ENCODE results near the gene PABPN1L.

The PABPN1L gene

GRCh38 chr16:88884569-88885271, 18.3 kb upstream of the PABPN1L start:
- TF ChIP-seq CTCF (IDR thresholded peaks at IDR 0.05; ENCODE audit: poor library complexity, severe bottlenecking): no peak
- no peak overlapping the region for H3K27ac ChIP-seq (ENCODE audit: poor library complexity, severe bottlenecking)
- H3K27me3 ChIP-seq (ENCODE audit: insufficient read depth, poor library complexity, severe bottlenecking): peaks cover 9% of the 10 kb centered on the region

GRCh38 chr16:88883946-88884345, 17.5 kb upstream of the PABPN1L start:
- H3K27ac ChIP-seq (ENCODE audit: poor library complexity, severe bottlenecking): no peak overlapping the region
- no peaks in the 10 kb centered on the region for H3K9me3 ChIP-seq (ENCODE audit: severe bottlenecking)
- DNase-seq (ENCODE audit: low spot score) (no peak), ATAC-seq (ENCODE audit: low read depth) (no peak)
- H3K4me1 ChIP-seq (ENCODE audit: insufficient read depth, poor library complexity, severe bottlenecking): peaks cover 2% of the 10 kb centered on the region
- TF ChIP-seq CTCF (IDR thresholded peaks at IDR 0.05; ENCODE audit: poor library complexity, severe bottlenecking): no peak
- H3K4me3 ChIP-seq (ENCODE audit: severe bottlenecking): no peak overlapping the region
- H3K36me3 ChIP-seq (ENCODE audit: low read depth): no peaks in the 10 kb centered on the region
- H3K27me3 ChIP-seq (ENCODE audit: insufficient read depth, poor library complexity, severe bottlenecking): peaks cover 9% of the 10 kb centered on the region

More at GRCh38 chr16:88884569-88885271, 18.3 kb upstream of the PABPN1L start:
- DNase-seq (ENCODE audit: low spot score) (no peak), ATAC-seq (ENCODE audit: low read depth) (no peak)
- no peaks in the 10 kb centered on the region for H3K9me3 ChIP-seq (ENCODE audit: severe bottlenecking)
- H3K4me3 ChIP-seq (ENCODE audit: severe bottlenecking): no peak overlapping the region
- no peaks in the 10 kb centered on the region for H3K4me1 ChIP-seq (ENCODE audit: insufficient read depth, poor library complexity, severe bottlenecking)
- H3K36me3 ChIP-seq (ENCODE audit: low read depth): no peaks in the 10 kb centered on the region

GRCh38 chr16:88883117-88883895, 16.8 kb upstream of the PABPN1L start:
- peaks cover 9% of the 10 kb centered on the region for H3K27me3 ChIP-seq (ENCODE audit: insufficient read depth, poor library complexity, severe bottlenecking)
- no peak for TF ChIP-seq CTCF (IDR thresholded peaks at IDR 0.05; ENCODE audit: poor library complexity, severe bottlenecking)
- no peaks in the 10 kb centered on the region for H3K36me3 ChIP-seq (ENCODE audit: low read depth)
- H3K9me3 ChIP-seq (ENCODE audit: severe bottlenecking): no peaks in the 10 kb centered on the region
- ATAC-seq (ENCODE audit: low read depth) (no peak), DNase-seq (ENCODE audit: low spot score) (no peak)
- H3K27ac ChIP-seq (ENCODE audit: poor library complexity, severe bottlenecking): no peak overlapping the region
- no peak overlapping the region for H3K4me3 ChIP-seq (ENCODE audit: severe bottlenecking)
- peaks cover 2% of the 10 kb centered on the region for H3K4me1 ChIP-seq (ENCODE audit: insufficient read depth, poor library complexity, severe bottlenecking)

GRCh38 chr16:88882358-88883030, 16.0 kb upstream of the PABPN1L start:
- TF ChIP-seq CTCF (IDR thresholded peaks at IDR 0.05; ENCODE audit: poor library complexity, severe bottlenecking): no peak
- ATAC-seq (ENCODE audit: low read depth) (no peak), DNase-seq (ENCODE audit: low spot score) (no peak)

More at GRCh38 chr16:88882358-88883030, 16.0 kb upstream of the PABPN1L start:
- H3K9me3 ChIP-seq (ENCODE audit: severe bottlenecking): no peaks in the 10 kb centered on the region
- H3K27me3 ChIP-seq (ENCODE audit: insufficient read depth, poor library complexity, severe bottlenecking): peaks cover 9% of the 10 kb centered on the region
- no peak overlapping the region for H3K27ac ChIP-seq (ENCODE audit: poor library complexity, severe bottlenecking)
- H3K36me3 ChIP-seq (ENCODE audit: low read depth): no peaks in the 10 kb centered on the region
- H3K4me3 ChIP-seq (ENCODE audit: severe bottlenecking): no peak overlapping the region
- peaks cover 2% of the 10 kb centered on the region for H3K4me1 ChIP-seq (ENCODE audit: insufficient read depth, poor library complexity, severe bottlenecking)
